Stimulated activated CD8-positive, alpha-beta memory T cell treated with anti-CD3 and anti-CD28 coated beads, Interleukin-7, amount 100 ng/mL, for 1 hour (primary cell): Measurements from ENCODE around the gene SPATA22.
"Not testable (repeated sequence)": the region's sequence is repeated elsewhere in the genome, so short reads cannot be mapped to it uniquely, and the experiment has no call there.

Source experiments
- DNase-seq, 2 donors: peaks; one replicate each; pipeline ENCODE4 v3.0.0-alpha.2; 2020; ENCODE audit warnings: low read depth in 2 of 2

Gene SPATA22, protein sequence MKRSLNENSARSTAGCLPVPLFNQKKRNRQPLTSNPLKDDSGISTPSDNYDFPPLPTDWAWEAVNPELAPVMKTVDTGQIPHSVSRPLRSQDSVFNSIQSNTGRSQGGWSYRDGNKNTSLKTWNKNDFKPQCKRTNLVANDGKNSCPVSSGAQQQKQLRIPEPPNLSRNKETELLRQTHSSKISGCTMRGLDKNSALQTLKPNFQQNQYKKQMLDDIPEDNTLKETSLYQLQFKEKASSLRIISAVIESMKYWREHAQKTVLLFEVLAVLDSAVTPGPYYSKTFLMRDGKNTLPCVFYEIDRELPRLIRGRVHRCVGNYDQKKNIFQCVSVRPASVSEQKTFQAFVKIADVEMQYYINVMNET

DNA sequence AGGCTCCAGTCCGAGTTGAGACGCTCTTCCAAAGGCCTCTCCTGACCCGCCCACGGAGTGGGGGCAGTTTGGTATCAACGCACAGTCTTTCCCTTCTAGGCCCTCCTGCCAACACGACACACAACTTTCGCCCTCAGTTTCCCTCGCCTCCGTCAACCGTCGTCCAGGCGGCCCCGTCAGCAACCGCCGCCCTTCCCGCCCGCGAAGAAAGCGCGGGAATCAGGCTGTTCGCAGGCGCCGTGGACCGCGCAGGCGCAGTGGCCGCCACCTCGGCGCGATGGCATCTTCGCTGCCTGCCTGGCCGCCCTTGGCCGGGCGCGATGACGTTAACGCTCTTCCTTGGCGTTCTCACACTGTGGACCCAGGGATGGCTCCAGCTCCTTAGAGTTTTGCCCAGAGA, at the start of gene SPATA22:
Gene SPATA22 (minus strand): TSS at position 221 of the 400 bp plus-strand sequence. CDS start 2,494 bp downstream, outside the sequence.
- DNase-seq, result no peak

DNA sequence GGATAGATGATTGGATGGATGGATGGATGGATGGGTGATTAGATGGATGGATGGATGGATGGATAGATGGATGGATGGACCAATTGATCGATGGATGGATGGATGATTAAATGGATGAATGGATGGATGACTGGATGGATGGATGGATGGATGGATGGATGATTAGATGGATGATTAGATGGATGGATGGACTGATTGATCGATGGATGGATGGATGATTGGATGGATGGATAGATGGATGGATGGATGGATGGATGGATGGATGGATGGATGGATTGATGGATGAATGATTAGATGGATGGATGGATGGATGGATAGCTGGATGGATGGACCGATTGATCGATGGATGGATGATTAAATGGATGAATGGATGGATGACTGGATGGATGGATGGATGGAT, 47.9 kb upstream of the SPATA22 start:
- not testable (repeated sequence) for DNase-seq

DNA sequence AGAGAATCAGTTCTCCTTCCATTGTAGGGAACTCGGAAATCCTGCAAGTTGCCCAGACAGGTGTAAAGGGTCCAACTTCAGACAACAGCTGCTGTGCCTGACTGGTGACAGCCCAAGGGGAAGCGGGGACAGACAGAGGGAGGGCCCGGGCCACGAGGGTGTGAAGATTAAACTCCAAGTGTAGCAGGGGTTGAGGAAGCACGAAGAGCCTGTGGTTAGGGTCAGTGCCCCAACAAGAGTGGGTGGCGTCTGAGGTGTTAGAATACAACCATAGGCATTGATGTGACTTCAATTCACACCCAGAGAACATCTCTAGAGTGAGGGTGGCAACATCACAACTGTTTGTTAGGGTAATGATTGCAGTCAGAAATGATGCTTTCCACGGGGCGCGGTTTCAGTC, 43.3 kb upstream of the SPATA22 start:
- no peak for DNase-seq

DNA sequence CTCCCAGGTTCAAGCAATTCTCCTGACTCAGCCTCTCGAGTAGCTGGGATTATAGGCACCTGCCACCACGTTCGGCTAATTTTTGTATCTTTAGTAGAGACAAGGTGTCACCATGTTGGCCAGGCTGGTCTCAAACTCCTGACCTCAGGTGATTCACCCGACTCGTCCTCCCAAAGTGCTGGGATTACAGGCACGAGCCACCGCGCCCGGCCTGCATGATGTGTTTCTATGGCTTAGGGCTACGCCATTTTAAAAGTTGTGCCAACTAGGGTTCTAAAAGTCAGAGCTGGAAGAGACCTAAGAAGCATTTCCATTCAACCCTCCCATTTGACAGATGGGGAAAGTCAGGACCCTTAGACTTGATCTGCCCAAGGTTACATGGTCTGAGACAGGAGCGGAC, 42.5 kb upstream of the SPATA22 start:
- not testable (repeated sequence) for DNase-seq

DNA sequence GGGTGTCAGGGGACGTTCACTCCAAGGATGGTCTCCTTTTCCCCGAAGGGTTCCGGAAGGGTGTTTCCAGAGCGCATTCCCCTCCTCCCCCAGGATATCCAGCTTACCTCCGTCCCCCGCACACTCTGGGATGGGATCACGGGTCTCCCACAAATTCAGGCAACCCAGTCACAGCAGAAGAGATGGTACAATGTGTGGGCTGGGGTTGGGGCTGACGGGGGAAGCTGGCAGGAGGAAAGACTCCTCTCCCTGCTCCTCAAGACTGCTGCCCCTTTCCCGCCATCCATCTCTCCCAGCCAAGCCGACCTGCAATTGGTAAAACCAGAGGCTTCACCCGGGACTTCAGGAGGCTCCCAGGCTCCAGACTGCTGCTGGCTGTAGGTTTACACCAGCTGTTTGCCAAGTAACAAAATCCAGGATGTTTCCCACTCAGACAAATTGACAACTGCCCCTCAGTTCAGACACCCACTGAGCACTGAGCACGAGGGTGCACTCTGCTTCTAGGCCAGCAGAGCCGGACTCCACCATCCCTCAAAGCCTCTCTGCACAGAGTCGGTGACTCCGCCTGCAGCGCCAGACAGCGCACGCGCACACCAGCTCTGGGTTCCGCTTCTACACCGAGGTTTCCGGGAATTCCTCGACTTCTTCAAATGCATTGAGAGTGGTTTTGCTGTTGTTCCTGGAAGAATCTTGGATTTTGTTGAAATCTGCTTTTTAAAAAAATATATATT, 41.9 kb upstream of the SPATA22 start:
- DNase-seq, result no peak

DNA sequence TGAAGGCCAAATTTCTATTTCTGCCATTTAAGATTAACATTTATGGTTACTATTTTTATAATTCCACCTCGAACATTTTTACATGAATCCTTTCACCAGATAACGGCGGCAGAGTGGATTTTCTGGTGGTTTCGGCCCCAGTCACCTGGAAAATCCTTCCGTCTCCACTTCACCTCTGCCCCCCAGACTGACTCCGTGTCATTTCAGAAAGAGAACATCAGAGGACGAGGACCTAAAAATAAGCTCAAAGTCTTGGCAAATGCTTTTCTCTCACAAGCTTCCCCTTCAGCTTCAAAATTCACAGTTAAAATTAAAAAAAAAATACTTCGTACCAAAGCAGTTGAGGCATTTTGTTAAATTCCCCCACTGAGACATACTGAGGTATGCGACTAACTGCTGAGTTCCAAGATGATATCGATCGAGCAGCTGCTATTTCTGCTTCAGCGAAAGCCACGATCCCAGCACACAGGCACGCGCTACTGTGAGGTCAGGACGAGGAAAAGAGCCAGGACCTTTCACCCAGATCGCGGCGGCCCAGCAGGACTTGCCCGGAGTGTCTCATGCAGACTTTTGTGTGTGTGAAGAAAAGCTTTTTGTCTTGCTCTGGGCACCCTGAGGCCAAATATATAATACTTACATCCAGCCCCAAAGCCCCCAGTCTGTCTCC, 41.0 kb upstream of the SPATA22 start:
- DNase-seq, result no peak

DNA sequence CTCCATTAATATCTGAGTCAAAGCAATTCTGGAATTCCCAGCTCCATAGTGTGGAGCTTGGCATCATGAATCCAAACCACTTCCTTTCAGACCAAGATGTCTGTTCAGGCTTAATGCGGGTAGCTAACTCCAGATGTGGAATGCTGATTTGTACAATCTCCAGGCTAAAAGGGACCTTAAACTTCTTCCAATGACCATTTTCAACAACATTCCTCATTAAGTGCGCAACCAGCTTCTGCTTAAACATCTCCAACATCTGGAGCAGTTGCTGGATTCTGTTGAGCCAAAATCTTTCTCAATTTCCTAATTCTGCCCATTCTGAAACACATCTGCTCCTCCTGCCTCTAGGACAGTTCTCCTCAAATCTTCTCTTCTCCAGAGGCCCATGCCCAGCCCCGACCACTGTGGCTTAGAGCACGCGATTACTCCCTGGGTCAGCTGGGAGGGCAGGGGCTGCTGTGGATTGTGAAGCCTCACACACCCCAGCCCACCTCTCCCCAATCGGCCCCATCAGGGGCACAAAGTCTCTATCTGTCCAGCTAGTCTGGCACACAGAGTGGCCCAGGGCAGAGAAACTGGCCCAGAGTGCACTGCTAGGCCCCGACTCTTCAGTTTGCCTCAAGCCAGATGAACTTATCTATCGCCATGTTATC, 40.4 kb upstream of the SPATA22 start:
- DNase-seq, result no peak

DNA sequence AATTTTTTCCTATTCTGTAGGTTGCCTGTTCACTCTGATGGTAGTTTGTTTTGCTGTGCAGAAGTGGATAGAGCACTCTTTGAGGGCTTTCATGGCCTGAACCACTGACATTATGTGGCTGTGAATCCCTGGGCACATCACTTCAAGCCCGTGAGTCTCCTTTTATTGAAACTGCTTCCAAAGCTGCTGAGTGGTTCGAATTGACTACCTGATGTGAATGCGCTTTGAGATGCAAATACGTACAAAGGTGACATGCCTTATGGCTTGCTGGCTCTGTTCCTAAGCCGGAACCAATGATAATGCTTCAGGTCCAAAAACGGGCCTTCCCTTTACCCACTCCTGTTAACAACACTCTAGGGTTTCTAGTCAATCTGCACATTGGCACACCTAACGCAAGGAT, 38.5 kb upstream of the SPATA22 start:
- no peak for DNase-seq

DNA sequence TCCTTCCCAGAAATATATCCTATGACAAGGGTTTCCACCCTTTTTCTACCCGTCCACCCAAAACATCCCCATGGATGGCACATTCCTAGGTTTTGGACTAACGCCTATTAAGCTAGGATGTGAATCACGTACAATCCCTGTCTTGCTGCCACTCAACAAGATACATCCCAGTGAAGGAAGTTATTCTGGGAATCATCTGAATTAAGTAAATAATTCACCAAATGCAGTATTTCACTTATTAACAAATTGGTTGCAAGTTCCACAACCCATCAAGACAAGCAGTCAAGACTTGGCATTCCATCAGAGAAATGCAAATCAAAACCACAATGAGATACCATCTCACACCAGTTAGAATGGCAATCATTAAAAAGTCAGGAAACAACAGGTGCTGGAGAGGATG, 36.2 kb upstream of the SPATA22 start:
- no peak for DNase-seq

DNA sequence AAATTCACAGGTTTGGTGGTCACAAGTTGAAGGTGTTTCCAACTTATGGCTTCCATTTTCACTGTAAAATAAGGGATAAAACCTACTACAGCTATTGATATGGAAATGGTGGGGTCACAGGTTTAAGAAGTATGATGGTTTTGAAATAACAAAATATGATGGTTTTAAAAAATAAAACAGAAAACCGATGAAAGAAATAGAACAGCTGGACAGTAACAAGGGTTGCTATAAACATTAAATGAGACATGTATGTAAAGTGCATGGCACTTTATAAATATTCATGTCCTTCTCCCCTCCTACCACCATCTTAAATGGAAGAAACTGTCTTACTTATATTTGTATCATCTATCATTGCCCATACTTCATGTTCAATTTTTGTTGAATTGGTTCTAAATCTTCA, 35.5 kb upstream of the SPATA22 start:
- no peak for DNase-seq

DNA sequence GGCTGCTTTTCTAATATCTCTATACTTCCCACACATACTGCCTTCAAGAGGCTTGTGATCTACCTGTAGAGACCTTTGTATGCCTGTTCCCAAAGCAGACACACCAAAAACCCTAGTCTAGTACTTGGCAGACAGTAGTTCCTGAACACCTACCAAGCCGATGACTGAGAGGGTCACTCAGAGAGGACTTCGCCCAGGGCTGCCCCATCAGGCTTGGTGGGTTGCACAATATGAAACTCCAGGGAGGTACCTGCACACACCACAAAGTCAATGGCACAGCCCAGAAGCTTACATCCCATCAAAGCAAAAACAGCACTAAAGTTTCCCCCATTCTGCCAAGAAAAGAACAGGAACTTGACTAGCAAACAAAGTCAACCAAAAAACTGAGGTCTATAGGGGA, 34.4 kb upstream of the SPATA22 start:
- DNase-seq, result no peak

DNA sequence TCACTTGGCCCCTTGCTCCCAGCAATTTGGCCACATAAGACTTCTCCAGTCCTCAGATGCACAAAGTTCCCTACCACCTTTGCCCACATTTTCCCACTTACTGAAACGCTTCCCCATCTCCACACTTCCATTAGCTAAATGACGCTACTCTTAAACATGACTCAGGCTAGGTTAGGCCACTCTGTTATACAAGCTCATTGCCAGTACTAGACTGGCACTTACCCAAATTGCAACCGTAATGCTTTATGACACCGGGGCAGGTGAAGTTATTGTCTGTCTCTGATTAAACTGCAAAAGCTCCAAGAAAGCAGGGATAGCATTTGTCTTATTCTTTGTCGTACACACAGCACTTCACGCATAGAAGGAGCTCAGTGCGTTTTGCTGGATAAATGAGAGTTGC, 33.4 kb upstream of the SPATA22 start:
- DNase-seq, result no peak

DNA sequence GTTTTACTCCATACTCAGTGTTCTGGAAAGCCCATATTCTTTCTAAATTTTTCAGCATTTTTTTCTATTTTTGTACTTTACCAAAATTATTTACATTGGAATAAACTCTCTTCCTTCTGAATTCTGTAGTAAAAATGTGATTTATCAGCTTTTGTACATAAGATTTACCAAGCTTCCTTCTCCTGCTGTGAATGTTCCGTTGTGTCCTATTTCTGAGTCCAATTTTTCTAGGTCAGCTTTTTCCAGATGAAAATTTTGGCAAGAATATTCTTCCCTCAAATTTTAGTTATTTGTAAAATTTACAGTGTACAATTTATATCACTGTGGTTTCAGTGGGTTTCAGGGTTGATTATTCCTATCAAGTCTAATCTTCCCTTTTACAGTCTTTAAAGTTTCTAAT, 31.7 kb upstream of the SPATA22 start:
- no peak for DNase-seq

DNA sequence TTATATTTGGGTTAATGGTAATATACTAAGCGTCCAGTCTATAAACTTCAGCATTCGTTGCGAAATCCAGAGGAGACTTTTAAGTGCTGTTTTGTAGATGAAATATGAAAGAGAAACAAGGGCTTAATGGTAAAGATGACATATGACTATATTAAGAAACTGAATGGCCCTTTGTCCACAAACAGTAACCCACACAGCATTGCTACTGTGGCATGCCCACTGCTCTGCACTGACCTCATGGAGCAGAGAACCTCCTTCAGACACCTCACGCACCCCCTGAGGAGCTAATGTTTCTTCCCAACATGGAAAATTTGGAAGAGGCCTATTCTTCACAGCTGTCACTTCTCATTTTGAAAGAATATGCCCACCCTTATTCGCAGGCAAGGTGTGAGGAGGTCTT, 30.8 kb upstream of the SPATA22 start:
- no peak for DNase-seq

DNA sequence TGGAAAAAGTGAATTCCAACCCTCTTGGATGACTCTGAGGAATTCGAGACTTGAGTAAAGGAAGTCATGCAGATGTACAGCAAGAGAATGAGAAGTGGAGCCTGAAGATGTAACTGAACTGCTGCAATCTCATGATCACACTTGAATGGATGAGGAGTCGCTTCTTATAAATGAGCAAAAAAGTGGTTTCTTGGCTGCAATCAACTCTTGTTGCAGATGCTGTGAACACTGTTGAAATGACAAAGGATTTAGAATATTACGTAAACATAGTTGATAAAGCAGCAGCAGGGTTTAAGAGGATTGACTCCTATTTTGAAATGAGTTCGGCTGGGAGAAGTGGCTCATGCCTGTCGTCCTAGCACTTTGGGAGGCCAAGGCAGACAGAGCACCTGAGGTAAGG, 29.7 kb upstream of the SPATA22 start:
- no peak for DNase-seq

DNA sequence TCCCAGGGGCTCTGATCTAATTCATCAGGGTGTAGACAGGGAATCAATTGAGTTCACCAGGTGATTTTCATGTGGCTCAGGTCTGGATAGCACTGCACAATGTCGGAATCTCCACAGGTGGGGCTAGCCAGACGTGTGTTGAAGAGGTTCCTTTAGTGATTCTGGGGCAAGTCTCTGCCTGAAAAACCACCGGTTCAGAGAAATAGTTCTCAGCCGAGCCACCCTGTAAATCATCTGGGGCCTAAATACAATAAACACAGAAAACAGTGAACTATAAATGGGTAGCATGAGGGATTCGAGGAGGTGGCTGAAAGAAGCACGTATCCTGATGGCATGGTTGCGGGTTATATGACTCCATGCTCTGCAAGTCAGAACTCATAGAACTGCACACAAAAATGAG, 25.5 kb upstream of the SPATA22 start:
- DNase-seq, result no peak

DNA sequence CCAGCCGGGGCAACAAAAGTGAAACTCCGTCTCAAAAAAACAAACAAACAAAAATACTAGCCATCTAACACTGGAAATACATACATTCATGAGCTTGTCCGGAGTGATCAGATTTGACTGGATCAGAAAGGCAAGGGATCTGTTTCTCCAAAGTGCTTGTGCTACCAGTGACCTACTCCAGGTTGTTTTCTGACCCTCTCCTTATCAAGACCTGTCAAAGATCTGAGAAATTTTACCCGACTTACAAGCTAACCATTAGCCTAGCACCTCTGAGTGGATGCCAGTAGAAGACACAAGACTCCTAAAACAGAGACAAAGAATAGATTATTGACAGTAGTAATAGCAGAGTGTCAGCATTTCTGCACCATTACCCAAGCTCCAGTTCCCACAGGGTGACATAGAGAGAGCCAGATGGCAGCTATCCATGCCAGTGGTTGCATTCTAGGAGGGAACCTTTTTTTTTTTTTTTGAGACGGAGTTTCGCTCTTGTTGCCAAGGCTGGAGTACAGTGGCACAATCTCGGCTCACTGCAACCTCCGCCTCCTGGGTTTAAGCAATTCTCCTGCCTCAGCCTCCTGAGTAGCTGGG, 14.0 kb upstream of the SPATA22 start:
- no peak for DNase-seq

DNA sequence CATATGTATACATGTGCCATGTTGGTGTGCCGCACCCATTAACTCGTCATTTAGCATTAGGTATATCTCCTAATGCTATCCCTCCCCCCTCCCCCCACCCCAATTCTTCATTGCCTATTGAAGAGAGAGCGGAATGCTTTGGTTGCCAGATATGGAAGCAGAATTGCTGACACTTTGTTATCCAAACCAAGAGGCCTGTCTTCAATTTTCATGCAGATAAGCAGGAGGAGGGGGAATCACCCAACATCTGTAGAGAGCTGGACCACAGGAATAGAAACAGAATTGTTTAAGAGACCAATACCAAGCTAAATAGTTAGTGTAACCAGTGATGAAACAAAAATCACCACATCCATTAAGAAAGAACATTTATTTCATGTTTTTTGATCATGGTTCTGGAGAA, 11.2 kb upstream of the SPATA22 start:
- no peak for DNase-seq

DNA sequence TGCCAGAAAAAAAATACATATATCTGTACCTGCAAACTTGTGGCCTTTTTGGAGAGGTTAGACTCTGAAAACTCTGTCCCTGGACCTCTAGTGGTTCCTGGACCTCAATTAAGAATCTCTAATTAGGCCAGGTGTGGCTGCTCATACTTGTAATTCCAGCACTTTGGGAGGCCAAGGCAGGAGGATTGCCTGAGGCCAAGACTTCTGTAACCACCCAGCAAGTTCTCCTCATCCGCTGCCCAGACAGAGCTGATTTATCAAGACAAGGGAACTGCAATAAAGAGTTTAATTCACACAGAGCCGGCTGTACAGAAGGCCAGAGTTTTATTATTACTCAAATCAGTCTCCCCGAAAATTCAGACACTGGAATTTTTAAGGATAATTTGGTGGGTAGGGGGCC, 8.4 kb upstream of the SPATA22 start:
- no peak for DNase-seq

DNA sequence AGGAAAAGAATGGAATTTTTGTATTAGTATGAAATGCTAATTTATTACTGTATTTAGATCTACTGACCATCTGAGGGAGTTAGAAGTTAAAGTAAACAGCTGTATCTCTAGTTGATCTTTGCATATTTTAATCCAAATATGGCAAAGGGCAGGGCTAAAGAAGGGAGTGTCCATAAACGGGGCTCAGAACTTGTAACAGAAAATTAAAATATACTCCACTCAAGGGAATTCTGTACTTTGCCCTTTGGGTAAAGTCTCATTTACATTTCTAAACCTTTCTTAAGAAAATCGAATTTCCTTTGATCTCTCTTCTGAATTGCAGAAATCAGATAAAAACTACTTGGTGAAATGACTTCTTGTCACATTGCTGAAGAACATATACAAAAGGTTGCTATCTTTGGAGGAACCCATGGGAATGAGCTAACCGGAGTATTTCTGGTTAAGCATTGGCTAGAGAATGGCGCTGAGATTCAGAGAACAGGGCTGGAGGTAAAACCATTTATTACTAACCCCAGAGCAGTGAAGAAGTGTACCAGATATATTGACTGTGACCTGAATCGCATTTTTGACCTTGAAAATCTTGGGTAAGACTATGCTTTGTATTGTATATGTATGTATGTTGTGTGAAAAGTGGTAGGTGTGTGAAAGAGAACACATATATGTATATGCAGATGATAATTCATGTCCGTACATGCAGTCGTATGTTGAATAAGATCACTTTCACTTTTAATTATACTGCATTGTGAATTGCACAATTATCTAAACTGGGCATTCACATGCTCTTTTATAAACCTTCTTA, 4.4 kb upstream of the SPATA22 start, which contains the start of gene ASPA:
Gene ASPA (plus strand): TSS at position 186 of the 799 bp plus-strand sequence. CDS start 163 bp downstream, at position 349.
- no peak for DNase-seq

DNA sequence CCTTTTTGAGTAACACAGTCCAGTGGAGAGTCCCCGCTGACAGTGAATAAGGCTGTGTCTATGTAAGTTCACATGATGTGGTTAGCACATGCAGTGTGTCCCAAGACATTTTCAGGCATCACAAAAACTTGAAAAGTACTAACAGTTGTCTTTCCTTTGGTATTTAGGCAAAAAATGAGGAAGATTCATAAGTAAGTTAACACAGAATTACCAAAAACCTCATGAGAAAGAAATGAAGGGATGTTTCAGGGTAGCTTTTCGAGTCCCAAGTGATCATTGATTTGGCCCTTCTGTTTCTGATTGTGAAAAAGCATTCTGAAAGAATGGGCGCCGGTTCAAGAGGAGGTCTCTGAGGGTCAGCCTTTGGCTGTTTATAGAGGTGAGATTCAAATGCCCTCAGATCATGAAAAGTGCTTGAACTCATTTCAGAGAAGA, 3.6 kb upstream of the SPATA22 start:
- no peak for DNase-seq
